ENCODE measurements around the gene MMP8.

DNA sequence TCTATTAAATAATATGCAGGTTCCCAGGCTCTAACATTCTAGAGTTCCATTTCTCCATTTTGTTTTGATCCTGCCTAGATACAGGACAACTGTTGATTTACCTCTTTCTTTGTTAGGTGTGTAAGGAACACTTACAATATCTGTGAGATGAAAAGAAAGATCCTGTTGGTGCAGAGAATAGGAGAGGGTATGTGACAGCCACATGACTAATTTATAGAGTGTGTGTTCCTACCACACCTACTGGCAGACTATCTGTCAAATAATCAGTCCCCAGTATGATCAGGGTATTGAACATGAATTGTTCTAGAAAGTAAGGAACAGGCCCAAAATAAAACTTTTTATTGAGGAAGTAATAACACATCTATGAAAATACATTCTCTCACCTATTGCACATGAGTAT, 45.4 kb upstream of the MMP8 start:
- TF ChIP-seq POLR2AphosphoS5 (IDR thresholded peaks at IDR 0.05; ENCODE audit: borderline replicate concordance, low read depth, low read length): no peak
- TF ChIP-seq EZH2 (IDR thresholded peaks at IDR 0.05): no peak
- no peak for TF ChIP-seq FOXP2 (optimal IDR thresholded peaks at IDR 0.05; ENCODE audit: control extremely low read depth, extremely low read length, insufficient read depth)

Data from SK-N-MC (cell line).